Measurements from ENCODE around the gene NEDD8.
A peak's percentile ranks its signal among the peaks of the same experiment; 100 is the strongest.
"Not testable (repeated sequence)": the region's sequence is repeated elsewhere in the genome, so short reads cannot be mapped to it uniquely, and the experiment has no call there.

The NEDD8 gene

DNA sequence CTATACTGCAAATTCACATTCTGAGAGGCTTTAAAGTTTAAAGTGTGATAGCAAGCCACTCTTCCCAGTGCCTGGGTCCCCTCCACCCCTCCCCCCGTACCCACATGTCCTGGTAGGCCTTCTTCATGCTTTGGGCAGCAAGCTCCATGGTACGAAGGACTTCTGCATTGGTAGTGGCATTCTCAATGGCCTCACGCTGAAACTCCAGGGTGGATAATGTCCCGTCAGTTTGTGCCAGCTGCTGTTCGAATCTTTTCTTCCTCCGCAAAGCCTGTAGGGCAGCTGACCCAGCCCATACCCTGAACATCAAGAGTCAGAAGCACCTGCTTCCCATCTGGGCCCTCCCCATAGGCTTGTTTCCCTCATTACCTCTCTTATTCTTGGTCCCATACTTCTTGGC is 20.9 kb downstream of the NEDD8 start:
- DNase-seq = no peak
- intact Hi-C loops (cut with DNase I) = no loop called here

- peak in 2 of 42 donors; percentile 2 to 7 for DNase-seq
Observed at GRCh38 chr14:24207625-24208024, 24.5 kb downstream of the NEDD8 start.

DNA sequence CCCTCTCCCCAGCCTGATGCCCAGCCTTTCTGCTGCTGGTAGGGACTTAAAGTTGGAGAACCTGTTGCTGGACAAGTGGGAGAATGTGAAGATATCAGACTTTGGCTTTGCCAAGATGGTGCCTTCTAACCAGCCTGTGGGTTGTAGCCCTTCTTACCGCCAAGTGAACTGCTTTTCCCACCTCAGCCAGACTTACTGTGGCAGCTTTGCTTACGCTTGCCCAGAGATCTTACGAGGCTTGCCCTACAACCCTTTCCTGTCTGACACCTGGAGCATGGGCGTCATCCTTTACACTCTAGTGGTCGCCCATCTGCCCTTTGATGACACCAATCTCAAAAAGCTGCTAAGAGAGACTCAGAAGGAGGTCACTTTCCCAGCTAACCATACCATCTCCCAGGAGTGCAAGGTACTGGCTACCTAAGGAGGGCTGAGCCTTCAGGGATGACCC is 25.0 kb downstream of the NEDD8 start:
- DNase-seq = peak in 2 of 42 donors; percentile 1 to 3
- intact Hi-C loops (cut with DNase I) = no loop called here

More at GRCh38 chr14:24207625-24208024, 24.5 kb downstream of the NEDD8 start:
- intact Hi-C loops (cut with DNase I) = no loop called here

DNA sequence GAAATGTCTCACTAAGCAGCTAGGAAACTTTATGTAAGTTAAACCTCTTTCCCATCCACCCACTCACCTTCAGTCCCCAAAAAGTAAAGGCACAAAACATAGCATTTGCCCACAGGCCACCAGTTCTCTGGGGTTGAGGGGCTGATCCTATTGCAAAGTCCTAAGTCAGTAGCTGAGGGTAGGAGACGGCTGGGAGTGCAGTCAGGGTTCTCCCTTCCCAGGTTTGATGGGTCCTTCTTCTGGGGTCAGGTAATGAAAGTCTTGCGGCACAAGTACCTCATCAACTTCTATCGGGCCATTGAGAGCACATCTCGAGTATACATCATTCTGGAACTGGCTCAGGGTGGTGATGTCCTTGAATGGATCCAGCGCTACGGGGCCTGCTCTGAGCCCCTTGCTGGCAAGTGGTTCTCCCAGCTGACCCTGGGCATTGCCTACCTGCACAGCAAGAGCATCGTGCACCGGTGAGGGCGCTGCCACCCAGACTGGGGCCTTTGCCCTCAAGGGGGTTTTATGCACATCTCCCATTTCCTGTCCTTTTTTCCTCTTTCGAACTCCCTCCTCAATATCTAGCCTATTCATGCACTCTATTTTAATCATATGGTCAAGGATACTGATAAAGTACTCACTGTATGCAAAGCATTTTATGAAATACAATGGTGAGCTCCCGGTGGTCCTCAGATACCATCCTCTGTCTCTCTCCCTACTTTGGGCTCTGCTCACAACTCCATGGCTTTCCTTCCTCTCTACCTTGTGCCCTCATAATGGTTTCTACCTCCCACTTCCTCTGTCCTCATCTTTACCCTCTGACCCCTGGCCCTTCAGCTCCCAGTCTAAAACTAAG is 25.7 kb downstream of the NEDD8 start:
- intact Hi-C loops (cut with DNase I) = no loop called here
- DNase-seq = peak in 2 of 42 donors; percentile 8 to 27

DNA sequence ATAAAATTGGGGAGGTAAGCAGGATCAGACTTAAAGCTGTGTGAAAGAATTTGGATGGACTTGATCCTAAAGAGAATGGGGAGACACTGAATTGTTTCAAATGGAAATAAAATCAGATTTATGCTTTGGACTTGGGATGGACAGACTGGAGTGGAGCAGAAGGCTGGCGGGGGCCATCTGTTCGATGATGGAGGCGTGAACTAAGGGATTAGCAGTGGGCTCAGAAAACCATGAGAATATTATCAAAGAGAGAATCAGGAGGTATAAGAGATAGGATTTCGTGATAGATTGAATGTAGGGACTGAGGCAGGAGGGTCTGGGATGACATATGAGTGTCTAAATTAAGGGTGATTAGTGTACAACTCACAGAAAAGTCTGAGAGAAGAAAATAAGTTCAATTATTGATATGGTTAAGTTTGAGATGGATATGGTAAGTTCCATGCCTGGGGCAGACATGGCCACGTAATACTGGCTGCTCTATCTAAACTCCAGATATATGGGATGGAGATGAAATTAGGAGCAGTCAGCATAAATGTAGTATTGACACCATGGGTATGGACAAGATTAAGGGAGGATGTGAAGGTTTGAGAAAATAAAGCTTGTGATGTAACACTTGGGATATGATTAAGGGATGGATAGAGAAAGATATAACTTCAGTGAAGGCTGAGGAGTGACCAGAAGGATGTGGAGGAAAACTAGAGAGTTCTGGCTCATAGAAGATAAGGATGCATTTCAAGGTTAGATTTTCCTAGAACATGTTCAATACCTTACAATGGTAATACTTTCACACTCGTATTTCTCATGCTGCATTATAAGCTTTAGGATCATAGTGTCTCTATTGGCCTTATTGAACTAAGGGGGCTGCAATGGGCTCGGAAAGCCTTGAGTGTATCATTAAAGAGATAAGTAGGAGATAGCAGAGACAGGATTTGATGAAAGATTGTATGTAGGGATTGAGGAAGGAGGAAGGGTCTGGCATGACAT is 27.7 kb downstream of the NEDD8 start:
- intact Hi-C loops (cut with DNase I) = no loop called here
- peak in 1 of 42 donors; percentile 2 for DNase-seq

GRCh38 chr14:24203249-24203886 is 28.8 kb downstream of the NEDD8 start:
- DNase-seq = peak in 2 of 42 donors; percentile 3 to 11
- intact Hi-C loops (cut with DNase I) = not testable (repeated sequence)

- intact Hi-C loops (cut with DNase I) = not testable (repeated sequence)
- peak in 2 of 42 donors; percentile 0 to 2 for DNase-seq
Observed at GRCh38 chr14:24202538-24202937, 29.6 kb downstream of the NEDD8 start.

GRCh38 chr14:24198814-24199524 is 33.2 kb downstream of the NEDD8 start:
- no peak for DNase-seq
- intact Hi-C loops (cut with DNase I) = no loop called here

DNA sequence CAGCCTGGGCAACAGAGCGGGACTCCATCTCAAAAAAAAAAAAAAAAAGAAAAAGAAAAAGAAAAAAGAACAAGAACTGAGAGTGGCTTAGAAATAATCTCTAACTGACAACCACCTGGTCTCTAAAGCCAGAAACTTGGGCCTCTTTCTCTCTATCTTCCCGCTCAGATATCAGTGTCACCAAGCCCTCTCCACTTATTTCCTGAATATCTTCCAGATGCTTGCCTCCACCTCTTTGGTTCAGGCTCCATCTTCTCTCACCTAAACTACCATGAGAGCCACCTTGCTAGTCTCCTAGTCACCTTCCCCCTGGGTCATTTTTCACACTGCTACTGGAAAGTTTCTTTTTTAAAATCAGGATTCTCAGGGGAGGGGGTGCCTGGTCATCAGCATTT is 35.1 kb downstream of the NEDD8 start:
- intact Hi-C loops (cut with DNase I) = no loop called here

GRCh38 chr14:24196071-24197055 is 35.8 kb downstream of the NEDD8 start:
- peak in 1 of 42 donors; percentile 42 for DNase-seq

More for the DNA sequence above, 35.1 kb downstream of the NEDD8 start:
- no peak for DNase-seq

GRCh38 chr14:24195186-24196070 is 36.7 kb downstream of the NEDD8 start, which contains the start of gene TM9SF1:
TM9SF1 (minus strand) TSS chr14:24195441; CDS start chr14:24195019, 422 bp downstream.
- DNase-seq = peak; percentile 67 to 93 (median 86)
- intact Hi-C loops (cut with DNase I) = no loop called here

More at GRCh38 chr14:24196071-24197055, 35.8 kb downstream of the NEDD8 start:
- intact Hi-C loops (cut with DNase I) = no loop called here

DNA sequence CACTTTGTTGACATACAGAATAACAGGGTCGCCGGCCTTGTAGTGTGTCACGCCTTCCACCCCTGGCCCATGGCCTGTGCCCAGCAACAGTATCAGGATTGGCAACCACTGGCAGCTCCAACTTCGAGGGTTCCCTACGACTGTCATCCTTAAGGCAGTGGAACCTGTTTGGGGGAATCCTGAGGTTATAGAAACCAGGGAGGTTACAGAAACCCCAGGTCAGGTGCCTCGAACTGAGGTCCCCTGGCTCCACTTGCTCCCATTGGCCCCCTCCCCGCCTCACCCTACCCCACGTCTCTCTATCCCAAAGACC is 37.3 kb downstream of the NEDD8 start:
- no peak for DNase-seq
- intact Hi-C loops (cut with DNase I) = no loop called here

DNA sequence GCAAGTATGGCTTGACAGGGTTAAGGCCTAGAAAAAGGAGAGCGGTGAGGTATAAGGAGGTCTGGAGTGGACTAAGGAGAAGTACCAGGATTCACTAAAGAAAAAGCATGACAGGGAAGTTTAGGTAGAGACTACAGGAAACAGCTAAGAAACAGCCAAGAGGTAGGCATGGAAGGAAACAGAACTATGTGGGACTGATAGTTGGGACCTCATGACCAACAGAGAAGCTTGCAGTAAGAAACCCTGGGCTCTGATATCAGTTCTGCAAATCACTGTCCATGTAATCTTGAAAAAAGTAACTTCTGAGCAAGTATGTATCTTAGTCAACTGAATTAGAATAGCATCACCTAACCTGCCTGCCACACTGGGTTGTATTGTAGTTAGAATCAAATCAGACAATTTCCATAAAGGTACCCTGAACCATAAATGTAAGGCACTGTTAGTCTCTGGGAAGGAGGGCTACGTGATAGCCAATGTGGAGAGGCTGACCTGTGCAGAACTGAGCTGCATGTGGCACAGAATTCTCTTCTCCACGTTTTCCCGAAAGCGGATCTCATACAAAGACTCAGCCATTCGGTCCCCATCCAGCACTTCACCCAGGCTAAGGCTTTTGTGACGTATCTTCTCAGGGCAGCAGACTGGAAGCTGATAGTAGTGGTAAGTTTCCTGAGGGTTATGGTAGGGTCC is 37.8 kb downstream of the NEDD8 start:
- intact Hi-C loops (cut with DNase I) = no loop called here
- no peak for DNase-seq

DNA sequence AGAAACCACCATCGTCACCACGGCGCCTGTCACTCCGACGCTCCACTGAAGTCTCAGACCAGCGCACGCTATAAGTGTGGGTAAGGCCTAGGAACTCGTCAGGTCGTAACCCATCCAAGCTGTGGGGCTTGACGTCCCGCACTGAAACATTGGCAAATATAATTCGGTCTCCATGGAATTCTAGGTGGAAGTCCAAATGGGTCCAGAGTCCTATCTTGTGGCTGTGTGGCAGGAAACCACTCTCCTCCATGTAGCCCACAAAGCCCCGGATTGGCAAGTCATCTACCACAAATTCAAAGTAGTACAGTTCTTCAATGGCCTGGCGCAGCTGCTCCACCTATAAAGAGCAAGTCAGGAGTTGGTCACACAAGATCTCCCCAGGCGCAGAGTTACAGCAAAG is 39.2 kb downstream of the NEDD8 start:
- intact Hi-C loops (cut with DNase I) = no loop called here
- no peak for DNase-seq

DNA sequence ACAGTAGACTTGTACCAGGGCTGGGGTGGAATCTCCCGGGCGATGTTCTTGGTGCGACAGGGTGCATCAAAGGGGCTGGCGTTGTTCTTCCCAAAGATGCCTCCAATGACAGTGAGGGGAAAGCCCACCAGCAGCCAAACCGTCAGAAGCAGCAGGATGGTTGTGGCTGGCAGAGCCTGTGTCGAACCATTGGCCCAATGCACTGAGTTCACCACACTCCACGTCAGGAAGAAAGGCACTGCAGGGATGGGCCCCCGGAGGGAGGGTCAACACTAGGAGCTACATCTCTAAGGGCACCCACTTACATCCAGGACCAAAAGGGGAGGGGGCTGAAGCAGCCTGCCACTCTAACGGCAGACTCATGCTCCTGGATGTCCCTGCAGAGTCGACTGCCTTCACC is 41.8 kb downstream of the NEDD8 start:
- intact Hi-C loops (cut with DNase I) = no loop called here
- DNase-seq = no peak

DNA sequence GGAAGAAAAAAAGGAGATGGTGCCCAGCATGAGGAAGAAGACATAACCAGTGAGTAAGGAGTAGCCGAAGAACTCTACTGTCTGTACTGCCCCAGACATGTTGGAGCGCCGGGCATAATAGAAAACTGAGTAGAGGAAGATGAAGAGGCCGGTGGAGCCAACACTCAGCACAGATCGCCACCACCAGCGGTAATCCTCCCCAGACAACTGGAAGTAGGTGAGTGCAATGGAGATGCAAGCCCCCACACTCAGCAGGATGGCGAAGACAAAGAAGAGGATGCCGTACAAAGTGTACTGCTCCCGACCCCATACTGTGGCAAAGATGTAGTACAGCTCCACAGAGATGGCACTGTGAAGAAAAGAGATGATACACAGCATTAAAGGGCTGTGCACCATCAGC is 42.7 kb downstream of the NEDD8 start:
- intact Hi-C loops (cut with DNase I) = no loop called here
- no peak for DNase-seq

All from head of caudate nucleus (tissue), 42 donors.